K562 (cell line): Measurements from ENCODE around the gene ALOX12B. TPM values are rescaled to one million over a fixed set of nuclear protein-coding genes. Genes with fewer than 3 reads are reported as not detected.

Experiments used
- ATAC-seq: fragments of 200-7000 bp; cut with Tn5 transposase; 3 replicates; pipeline ENCODE4 v1.9.1; 2020; ENCODE audit warnings: moderate library complexity
- BruUV-seq: library from RNA; stranded (reverse); fragments of 400-500 nt; replicated peaks from 2 replicates; lab custom pipeline; 2021; lab: Mats Ljungman, UMichigan
- CTCF ChIA-PET: fragments of 300-600 bp; formaldehyde crosslinking; extraction: SDS; loops from one replicate; lab custom pipeline; 2021; ENCODE audit warnings: low intra/inter-chr PET ratio; lab: Yijun Ruan, JAX
- POLR2A ChIA-PET: fragments of 300-600, 350-650 bp; sonication (Branson Sonifier 250); formaldehyde crosslinking; extraction: SDS; loops from one replicate; lab custom pipeline; 2021; ENCODE audit warnings: antibody characterized with exemption, inconsistent platforms; lab: Yijun Ruan, JAX
- DNase-seq, 4 experiments: peaks; one replicate each; pipeline versions ENCODE4 v3.0.0 to v3.0.0-alpha.2; 2011 to 2018; ENCODE audit warnings: low spot score in 3 of 4, mixed read lengths in 3 of 4; ENCODE audit errors: extremely low read depth in 1 of 4
- FAIRE-seq: peaks from 2 replicates; lab custom pipeline; 2011; peaks lifted over from hg19 to GRCh38; lab: Jason Lieb, UNC
- H2AFZ ChIP-seq: 2 replicates; pipeline ENCODE4 v1.6.0; 2011; ENCODE audit warnings: low read depth, low read length, control low read depth, inconsistent platforms
- H3K27ac ChIP-seq: fragments of 200-600 bp; 3 replicates; pipeline ENCODE4 v1.8.0; 2011; ENCODE audit warnings: low read depth, mild to moderate bottlenecking, control low read depth, inconsistent platforms, low read length, moderate library complexity, mixed read lengths; ENCODE audit errors: extremely low read depth
- H3K27me3 ChIP-seq, 2 experiments: fragments of 300-600 bp in 1 of 2; 2 replicates in 1 of 2; 3 replicates in 1 of 2; pipeline versions ENCODE4 v1.6.0 to v1.8.0; 2011; ENCODE audit warnings: inconsistent platforms in 2 of 2, low read length in 2 of 2, mild to moderate bottlenecking in 1 of 2, mixed read lengths in 1 of 2, moderate library complexity in 1 of 2; ENCODE audit not compliant: control insufficient read depth in 2 of 2, insufficient read depth in 2 of 2
- H3K36me3 ChIP-seq: fragments of 300-600 bp; 3 replicates; pipeline ENCODE4 v1.8.0; 2011; ENCODE audit warnings: mild to moderate bottlenecking, low read length, inconsistent platforms; ENCODE audit not compliant: control insufficient read depth, insufficient read depth
- H3K4me1 ChIP-seq, 2 experiments: fragments of 200-600 bp in 1 of 2; replicated peaks in 1 of 2; 2 replicates in 1 of 2; 3 replicates in 1 of 2; pipeline versions ENCODE4 v1.5.1 to v1.8.0; 2011; ENCODE audit warnings: inconsistent platforms in 2 of 2, low read length in 2 of 2, mild to moderate bottlenecking in 1 of 2, mixed read lengths in 1 of 2, moderate library complexity in 1 of 2; ENCODE audit not compliant: control insufficient read depth in 2 of 2, insufficient read depth in 2 of 2
- H3K4me2 ChIP-seq: 2 replicates; pipeline ENCODE4 v1.6.1; 2011; ENCODE audit warnings: low read length, control low read depth, inconsistent platforms, mixed read lengths; ENCODE audit not compliant: insufficient read depth
- H3K4me3 ChIP-seq: fragments of 200-600 bp; sonication (generic), shearing (Covaris generic); 2 replicates; pipeline ENCODE4 v1.5.1; 2016; ENCODE audit warnings: control low read depth, inconsistent platforms
- H3K79me2 ChIP-seq: fragments of 200-600 bp; 3 replicates; pipeline ENCODE4 v1.8.0; 2011; ENCODE audit warnings: low read length, inconsistent platforms; ENCODE audit not compliant: control insufficient read depth, insufficient read depth
- H3K9ac ChIP-seq, 2 experiments: 2 replicates each; pipeline versions ENCODE4 v1.6.0 to v1.6.1; 2011; ENCODE audit warnings: low read depth in 2 of 2, low read length in 2 of 2, control low read depth in 1 of 2, inconsistent platforms in 1 of 2, mild to moderate bottlenecking in 1 of 2, mixed read lengths in 1 of 2; ENCODE audit not compliant: insufficient read depth in 1 of 2
- H3K9me1 ChIP-seq: one replicate; pipeline ENCODE4 v1.6.0; 2011; ENCODE audit warnings: inconsistent platforms, mild to moderate bottlenecking, low read length, moderate library complexity; ENCODE audit not compliant: control insufficient read depth, insufficient read depth
- H3K9me3 ChIP-seq: replicated peaks from 2 replicates; pipeline ENCODE4 v1.5.1; 2011; ENCODE audit warnings: low read depth, low read length, inconsistent platforms; ENCODE audit not compliant: control insufficient read depth, insufficient read depth
- H4K20me1 ChIP-seq: replicated peaks from 2 replicates; pipeline ENCODE4 v1.6.1; 2011; ENCODE audit warnings: low read length, inconsistent platforms, mixed read lengths; ENCODE audit not compliant: control insufficient read depth, insufficient read depth
- ATF7 ChIP-seq: fragments of 450-650 bp; IDR thresholded peaks from 2 replicates; pipeline ENCODE4 v1.7.1; 2014; ENCODE audit warnings: mild to moderate bottlenecking, moderate library complexity
- CBX3 ChIP-seq, 2 experiments: IDR thresholded peaks; 1 replicate in 1 of 2; 2 replicates in 1 of 2; pipeline ENCODE4 v1.6.1; 2012; ENCODE audit warnings: inconsistent platforms in 2 of 2, low read length in 2 of 2, borderline replicate concordance in 1 of 2, control low read depth in 1 of 2
- DMBX1 ChIP-seq: fragments of 250-450 bp; sonication (Bioruptor Pico); IDR thresholded peaks from 2 replicates; pipeline ENCODE4 v1.8.0; 2022; ENCODE audit warnings: inconsistent platforms, mild to moderate bottlenecking, moderate library complexity, borderline replicate concordance
- ETS2 ChIP-seq: IDR thresholded peaks from 2 replicates; pipeline ENCODE4 v1.6.1; 2016; ENCODE audit warnings: borderline replicate concordance, missing genetic modification characterization, mild to moderate bottlenecking, moderate library complexity, missing compliant biosample characterization; ENCODE audit not compliant: poor library complexity, severe bottlenecking
- HDAC1 ChIP-seq, 2 experiments: fragments of 450-650 bp; IDR thresholded peaks; 2 replicates each; pipeline ENCODE4 v1.6.1; 2016 to 2017; ENCODE audit warnings: inconsistent platforms in 1 of 2, mild to moderate bottlenecking in 1 of 2, moderate library complexity in 1 of 2
- RBM22 ChIP-seq: fragments of 200-400 bp; formaldehyde crosslinking; IDR thresholded peaks from 2 replicates; pipeline ENCODE4 v1.6.1; 2018; ENCODE audit warnings: low read length, low read depth; ENCODE audit not compliant: poor library complexity, severe bottlenecking
- RFX1 ChIP-seq: fragments of 450-650 bp; IDR thresholded peaks from 2 replicates; pipeline ENCODE4 v1.6.1; 2016; ENCODE audit warnings: mild to moderate bottlenecking, moderate library complexity
- YBX1 ChIP-seq: fragments of 450-650 bp; IDR thresholded peaks from 2 replicates; pipeline ENCODE4 v1.7.1; 2016; ENCODE audit warnings: mild to moderate bottlenecking
- ZNF197 ChIP-seq: fragments of 200-800 bp; sonication (Bioruptor generic); IDR thresholded peaks from 2 replicates; pipeline ENCODE4 v1.6.1; 2016; ENCODE audit warnings: low read depth, missing genetic modification characterization, missing compliant biosample characterization
- ZNF239 ChIP-seq: fragments of 250-450 bp; sonication (Bioruptor Pico); IDR thresholded peaks from 2 replicates; pipeline ENCODE4 v1.4.0; 2020; ENCODE audit warnings: mild to moderate bottlenecking
- ZNF77 ChIP-seq: fragments of 250-450 bp; sonication (Bioruptor Pico); IDR thresholded peaks from 2 replicates; pipeline ENCODE4 v1.5.0; 2020
- ZNF780A ChIP-seq: fragments of 250-450 bp; sonication (Bioruptor Pico); IDR thresholded peaks from 2 replicates; pipeline ENCODE4 v1.5.0; 2021; ENCODE audit warnings: mild to moderate bottlenecking
- WGBS: fragments of 100-300 bp; shearing (Covaris generic); methylation state at CpG from one replicate; pipeline ENCODE4 v1.1.6; 2016; ENCODE audit warnings: low coverage, mixed read lengths; ENCODE audit not compliant: insufficient coverage; ENCODE audit errors: missing lambda C conversion rate; 5-methylcytosine and 5-hydroxymethylcytosine counted together
- in situ Hi-C: fragments of 300-500 bp; cut with MboI; formaldehyde crosslinking; loops from 4 replicates; pipeline ENCODE4 v1.15.0; 2018; ENCODE audit warnings: inconsistent platforms, mixed read lengths
- intact Hi-C: fragments of 100-400 bp; cut with micrococcal nuclease; formaldehyde crosslinking; loops from 2 replicates; pipeline ENCODE4 v1.14.2; 2022
- polyA plus RNA-seq, 8 experiments: library from polyadenylated mRNA; depleted of rRNA in 4 of 8; stranded (reverse) in 5 of 8; unstranded in 3 of 8; fragments of >200 nt; fragmentation: Nextera tagmentation in 2 of 8; fragmentation: Illumina TruSeq in 1 of 8; extraction: Ambion mirVana in 2 of 8; extraction: Trizol in 1 of 8; gene quantifications; 2 replicates each; pipeline versions ENCODE4 v1.2.1 to v1.2.3, GENCODE V29; 2011 to 2014; ENCODE audit warnings: inconsistent platforms in 1 of 8, missing spikeins in 1 of 8
- total RNA-seq, 7 experiments: library from RNA; depleted of rRNA in 6 of 7; stranded (reverse); fragments of >200 nt in 6 of 7; fragmentation: Illumina TruSeq in 2 of 7; extraction: Trizol in 2 of 7; gene quantifications; 2 replicates each; pipeline versions ENCODE4 v1.2.1 to v1.2.3, GENCODE V29; 2011 to 2021; ENCODE audit warnings: low replicate concordance in 1 of 7
- TF ChIP-seq, protein P1 (sequence below): fragments of 250-450 bp; sonication (Bioruptor Pico); IDR thresholded peaks from 2 replicates; pipeline ENCODE4 v1.8.0; 2021; ENCODE audit warnings: borderline replicate concordance, mild to moderate bottlenecking, moderate library complexity; ENCODE audit not compliant: poor library complexity, severe bottlenecking
- TF ChIP-seq, protein P2 (sequence below): fragments of 450-650 bp; IDR thresholded peaks from 2 replicates; pipeline ENCODE4 v1.6.1; 2016; ENCODE audit warnings: antibody characterized with exemption
- TF ChIP-seq, protein P3 (sequence below): sonication (generic); formaldehyde crosslinking; IDR thresholded peaks from 2 replicates; pipeline ENCODE4 v1.8.0; 2022; ENCODE audit warnings: mild to moderate bottlenecking, missing genetic modification reagents
- TF ChIP-seq, protein P4 (sequence below): fragments of 250-450 bp; sonication (Bioruptor Pico); IDR thresholded peaks from 2 replicates; pipeline ENCODE4 v1.5.0; 2022; ENCODE audit warnings: mild to moderate bottlenecking

The ALOX12B gene
- total and polyA plus RNA-seq, 9 of the 15 experiments (the other 6 are each of a cell fraction or from before 2014, with no cell fraction given) = not detected

DNA sequence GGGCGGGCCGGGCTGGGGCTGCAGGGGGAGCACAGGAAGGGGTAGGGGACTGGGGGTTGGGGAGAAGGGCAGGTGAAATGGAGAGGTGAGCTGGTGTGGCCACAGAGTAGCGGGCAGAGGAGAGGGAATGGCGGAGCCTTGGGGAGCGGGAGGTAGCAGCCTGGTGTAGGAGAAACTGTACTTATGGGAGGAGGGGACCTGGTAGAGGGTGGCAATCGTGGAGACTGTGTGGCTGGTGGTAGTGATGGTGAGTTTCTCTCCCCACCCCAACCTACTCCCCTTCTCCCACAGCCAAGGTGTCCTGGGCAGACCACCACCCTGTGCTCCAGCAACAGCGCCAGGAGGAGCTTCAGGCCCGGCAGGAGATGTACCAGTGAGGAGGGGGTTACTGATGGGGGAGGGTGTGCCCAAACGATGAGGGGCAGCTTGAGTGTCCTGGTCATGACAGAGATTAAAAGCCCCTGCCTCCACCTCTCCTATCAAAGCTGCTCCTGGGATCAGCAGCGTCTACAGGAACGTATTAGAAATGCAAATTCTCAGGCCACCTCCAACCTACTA lies 47.8 kb downstream of the ALOX12B start:
- H2AFZ ChIP-seq = no peak overlapping the region
- no peak overlapping the region for H3K27ac ChIP-seq
- H3K4me1 ChIP-seq = peaks cover 0 to 6% of the 10 kb centered on the region in 2 experiments; a peak in 3 of 5 replicates
- H3K27me3 ChIP-seq = peaks cover 2 to 15% of the 10 kb centered on the region in 2 experiments; a peak in 3 of 5 replicates
- no peaks in the 10 kb centered on the region for H3K79me2 ChIP-seq
- no peaks in the 10 kb centered on the region for H3K9me1 ChIP-seq
- H3K9ac ChIP-seq = no peak overlapping the region
- 55% methylated on average over 5 of the region's 11 CpGs for WGBS
- CTCF ChIA-PET = no interaction called here
- FAIRE-seq (no peak), DNase-seq (no peak), ATAC-seq (no peak)
- no peak overlapping the region for H3K4me3 ChIP-seq
- intact Hi-C loops = loop anchor here (10.0 kb wide), 1 partner anchor 215 kb away; no protein-coding TSS in a partner anchor
- no peak overlapping the region for H3K4me2 ChIP-seq
- no peaks in the 10 kb centered on the region for H3K36me3 ChIP-seq
- no TSS peak for BruUV-seq
- H3K9me3 ChIP-seq = no peaks in the 10 kb centered on the region
- in situ Hi-C loops = loop anchor here (5.0 kb wide), 1 partner anchor 32 kb away; no protein-coding TSS in a partner anchor
- POLR2A ChIA-PET = no interaction called here
- H4K20me1 ChIP-seq = no peaks in the 10 kb centered on the region
- TF ChIP-seq CBX3 (IDR thresholded peaks at IDR 0.05; ENCODE audit: borderline replicate concordance in 1 of 2, low read length in 2 of 2) (no peak), ETS2 (tag) (no peak), ZNF239 (CRISPR knock-in tag) (no peak), DMBX1 (CRISPR knock-in tag) (no peak), HDAC1 (IDR thresholded peaks at IDR 0.05) (no peak), RFX1 (no peak), ATF7 (no peak), RBM22 (no peak), ZNF77 (CRISPR knock-in tag) (no peak), YBX1 (no peak), ZNF780A (CRISPR knock-in tag) (no peak), ZNF197 (no peak)
- TF ChIP-seq, protein P1, sequence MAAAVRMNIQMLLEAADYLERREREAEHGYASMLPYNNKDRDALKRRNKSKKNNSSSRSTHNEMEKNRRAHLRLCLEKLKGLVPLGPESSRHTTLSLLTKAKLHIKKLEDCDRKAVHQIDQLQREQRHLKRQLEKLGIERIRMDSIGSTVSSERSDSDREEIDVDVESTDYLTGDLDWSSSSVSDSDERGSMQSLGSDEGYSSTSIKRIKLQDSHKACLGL (CRISPR knock-in tag) = no peak
- TF ChIP-seq, protein P2, sequence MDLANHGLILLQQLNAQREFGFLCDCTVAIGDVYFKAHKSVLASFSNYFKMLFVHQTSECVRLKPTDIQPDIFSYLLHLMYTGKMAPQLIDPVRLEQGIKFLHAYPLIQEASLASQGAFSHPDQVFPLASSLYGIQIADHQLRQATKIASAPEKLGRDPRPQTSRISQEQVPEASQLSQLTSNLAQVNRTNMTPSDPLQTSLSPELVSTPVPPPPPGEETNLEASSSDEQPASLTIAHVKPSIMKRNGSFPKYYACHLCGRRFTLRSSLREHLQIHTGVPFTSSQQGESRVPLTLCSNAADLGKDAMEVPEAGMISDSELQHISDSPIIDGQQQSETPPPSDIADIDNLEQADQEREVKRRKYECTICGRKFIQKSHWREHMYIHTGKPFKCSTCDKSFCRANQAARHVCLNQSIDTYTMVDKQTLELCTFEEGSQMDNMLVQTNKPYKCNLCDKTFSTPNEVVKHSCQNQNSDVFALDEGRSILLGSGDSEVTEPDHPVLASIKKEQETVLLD = no peak
- TF ChIP-seq, protein P3, sequence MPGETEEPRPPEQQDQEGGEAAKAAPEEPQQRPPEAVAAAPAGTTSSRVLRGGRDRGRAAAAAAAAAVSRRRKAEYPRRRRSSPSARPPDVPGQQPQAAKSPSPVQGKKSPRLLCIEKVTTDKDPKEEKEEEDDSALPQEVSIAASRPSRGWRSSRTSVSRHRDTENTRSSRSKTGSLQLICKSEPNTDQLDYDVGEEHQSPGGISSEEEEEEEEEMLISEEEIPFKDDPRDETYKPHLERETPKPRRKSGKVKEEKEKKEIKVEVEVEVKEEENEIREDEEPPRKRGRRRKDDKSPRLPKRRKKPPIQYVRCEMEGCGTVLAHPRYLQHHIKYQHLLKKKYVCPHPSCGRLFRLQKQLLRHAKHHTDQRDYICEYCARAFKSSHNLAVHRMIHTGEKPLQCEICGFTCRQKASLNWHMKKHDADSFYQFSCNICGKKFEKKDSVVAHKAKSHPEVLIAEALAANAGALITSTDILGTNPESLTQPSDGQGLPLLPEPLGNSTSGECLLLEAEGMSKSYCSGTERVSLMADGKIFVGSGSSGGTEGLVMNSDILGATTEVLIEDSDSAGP (CRISPR knock-in tag) = no peak
- TF ChIP-seq, protein P4, sequence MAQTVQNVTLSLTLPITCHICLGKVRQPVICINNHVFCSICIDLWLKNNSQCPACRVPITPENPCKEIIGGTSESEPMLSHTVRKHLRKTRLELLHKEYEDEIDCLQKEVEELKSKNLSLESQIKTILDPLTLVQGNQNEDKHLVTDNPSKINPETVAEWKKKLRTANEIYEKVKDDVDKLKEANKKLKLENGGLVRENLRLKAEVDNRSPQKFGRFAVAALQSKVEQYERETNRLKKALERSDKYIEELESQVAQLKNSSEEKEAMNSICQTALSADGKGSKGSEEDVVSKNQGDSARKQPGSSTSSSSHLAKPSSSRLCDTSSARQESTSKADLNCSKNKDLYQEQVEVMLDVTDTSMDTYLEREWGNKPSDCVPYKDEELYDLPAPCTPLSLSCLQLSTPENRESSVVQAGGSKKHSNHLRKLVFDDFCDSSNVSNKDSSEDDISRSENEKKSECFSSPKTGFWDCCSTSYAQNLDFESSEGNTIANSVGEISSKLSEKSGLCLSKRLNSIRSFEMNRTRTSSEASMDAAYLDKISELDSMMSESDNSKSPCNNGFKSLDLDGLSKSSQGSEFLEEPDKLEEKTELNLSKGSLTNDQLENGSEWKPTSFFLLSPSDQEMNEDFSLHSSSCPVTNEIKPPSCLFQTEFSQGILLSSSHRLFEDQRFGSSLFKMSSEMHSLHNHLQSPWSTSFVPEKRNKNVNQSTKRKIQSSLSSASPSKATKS (CRISPR knock-in tag) = no peak
